Heart left ventricle (tissue), 13 donors: Measurements from ENCODE around the gene VWA2.

ENCODE experiments used
- POLR2A ChIP-seq, 2 donors: fragments of 450-650 bp; IDR thresholded peaks; one replicate each; pipeline ENCODE4 v1.6.1; 2017; ENCODE audit warnings: antibody characterized with exemption in 2 of 2, mild to moderate bottlenecking in 2 of 2, moderate library complexity in 2 of 2
- TF ChIP-seq, protein P1 (sequence below), 12 donors: fragments of 200-600 bp; sonication (generic) in 4 of 12; IDR thresholded peaks; one replicate each; pipeline versions ENCODE4 v1.5.0 to v1.8.0; 2018 to 2022; ENCODE audit warnings: antibody characterized with exemption in 12 of 12, mild to moderate bottlenecking in 5 of 12
- donor health status: ischemic (EF 13 %, LVEDD 7.1; RV severe dilation, severe dysfunction).
- donor health status: DM: no; HTN: yes; CAD: no.
- donor health status: DM: no; HTN: no; CAD: no.
- donor health status: ischemic (EF 25% LVEDD 6.9; RV normal size, moderate dysfunction).
- donor health status: ischemic (EF 25% LVEDD 5.7; RV mildly dilated, moderate dysfunction).
- donor health status: ischemic (EF 35%, LVEDD 5.7; RV mildly dilated, moderate dysfunction).
- donor health status: nonischemic (EF 11% LVEDD 7.7; RV severe dilation, severe dysfunction).
- donor health status: DM: yes; HTN: yes; CAD: no.
- donor health status: PGD.
- donor health status: ischemic (EF 29% LVEDD 5.4; RV normal size, mild dysfunction).
- donor health status: nonischemic (EF 23%, LVEDD 6.1; RV moderate dilation, normal function).

DNA sequence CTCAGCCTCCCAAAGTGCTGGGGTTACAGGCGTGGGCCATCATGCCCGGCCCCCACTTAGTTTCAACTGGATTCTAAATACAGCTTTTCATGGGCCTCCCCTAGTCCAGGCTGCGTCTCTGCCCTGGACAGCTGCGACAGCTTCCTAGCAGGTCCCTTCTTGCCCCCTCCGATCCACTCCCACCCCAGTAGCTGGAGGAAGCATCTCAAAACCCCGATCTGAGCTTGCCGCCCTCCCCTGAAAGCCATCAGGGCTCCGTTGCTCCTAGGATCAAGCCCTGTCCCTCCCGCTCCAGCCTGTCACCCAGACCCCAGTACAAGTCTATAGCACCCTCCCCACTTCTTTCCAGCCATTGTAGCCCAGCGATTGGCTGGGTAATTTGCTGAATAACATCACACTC is 64.5 kb downstream of the VWA2 start:
- TF ChIP-seq, protein P1, sequence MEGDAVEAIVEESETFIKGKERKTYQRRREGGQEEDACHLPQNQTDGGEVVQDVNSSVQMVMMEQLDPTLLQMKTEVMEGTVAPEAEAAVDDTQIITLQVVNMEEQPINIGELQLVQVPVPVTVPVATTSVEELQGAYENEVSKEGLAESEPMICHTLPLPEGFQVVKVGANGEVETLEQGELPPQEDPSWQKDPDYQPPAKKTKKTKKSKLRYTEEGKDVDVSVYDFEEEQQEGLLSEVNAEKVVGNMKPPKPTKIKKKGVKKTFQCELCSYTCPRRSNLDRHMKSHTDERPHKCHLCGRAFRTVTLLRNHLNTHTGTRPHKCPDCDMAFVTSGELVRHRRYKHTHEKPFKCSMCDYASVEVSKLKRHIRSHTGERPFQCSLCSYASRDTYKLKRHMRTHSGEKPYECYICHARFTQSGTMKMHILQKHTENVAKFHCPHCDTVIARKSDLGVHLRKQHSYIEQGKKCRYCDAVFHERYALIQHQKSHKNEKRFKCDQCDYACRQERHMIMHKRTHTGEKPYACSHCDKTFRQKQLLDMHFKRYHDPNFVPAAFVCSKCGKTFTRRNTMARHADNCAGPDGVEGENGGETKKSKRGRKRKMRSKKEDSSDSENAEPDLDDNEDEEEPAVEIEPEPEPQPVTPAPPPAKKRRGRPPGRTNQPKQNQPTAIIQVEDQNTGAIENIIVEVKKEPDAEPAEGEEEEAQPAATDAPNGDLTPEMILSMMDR (IDR thresholded peaks at IDR 0.05) = no peak
- TF ChIP-seq POLR2A (IDR thresholded peaks at IDR 0.05) = no peak
